COLO668 (cell line): ENCODE results near the gene OLA1.

Experiments
- DNase-seq: peaks from one replicate; lab custom pipeline; 2025; ENCODE audit not compliant: unreplicated experiment; lab: John Stamatoyannopoulos, UW

OLA1 gene

GRCh38 chr2:174039551-174040416 is 208.5 kb downstream of the OLA1 start:
- peak; percentile 77 for DNase-seq

GRCh38 chr2:174038462-174038861 is 209.9 kb downstream of the OLA1 start:
- no peak for DNase-seq

- no peak for DNase-seq
These were observed 211.5 kb downstream of the OLA1 start for GRCh38 chr2:174036825-174037224.

GRCh38 chr2:174035981-174036742 is 212.2 kb downstream of the OLA1 start:
- DNase-seq, result no peak

- DNase-seq, result no peak
These were observed 213.2 kb downstream of the OLA1 start for GRCh38 chr2:174035117-174035635.

GRCh38 chr2:174033163-174033550 is 215.2 kb downstream of the OLA1 start:
- no peak for DNase-seq

GRCh38 chr2:174031226-174031625 is 217.1 kb downstream of the OLA1 start:
- no peak for DNase-seq

- DNase-seq, result no peak
These were observed 219.4 kb downstream of the OLA1 start for GRCh38 chr2:174028935-174029334.

GRCh38 chr2:174027956-174028355 is 220.4 kb downstream of the OLA1 start:
- DNase-seq, result no peak

GRCh38 chr2:174026122-174026845 is 222.0 kb downstream of the OLA1 start:
- DNase-seq, result no peak

- no peak for DNase-seq
These were observed 222.8 kb downstream of the OLA1 start for GRCh38 chr2:174025271-174026121.

- DNase-seq, result no peak
These were observed 223.6 kb downstream of the OLA1 start for GRCh38 chr2:174024524-174025270.

GRCh38 chr2:174023591-174024523 is 224.5 kb downstream of the OLA1 start:
- DNase-seq, result no peak
